Stomach (tissue), 4 donors: ENCODE results near the gene PDK3.

Source experiments
- EP300 ChIP-seq: sonication (generic); formaldehyde crosslinking; IDR thresholded peaks from one replicate; pipeline ENCODE4 v1.6.1; 2017; ENCODE audit warnings: antibody characterized with exemption
- POLR2A ChIP-seq, 4 donors: fragments of 450-650 bp; IDR thresholded peaks; one replicate each; pipeline ENCODE4 v1.6.1; 2016; ENCODE audit warnings: antibody characterized with exemption in 4 of 4, control low read depth in 2 of 4, mild to moderate bottlenecking in 1 of 4, moderate library complexity in 1 of 4
- TF ChIP-seq, protein P1 (sequence below), 7 experiments: fragments of 450-650 bp in 4 of 7; fragments of 200-600 bp in 3 of 7; sonication (generic) in 3 of 7; IDR thresholded peaks; one replicate each; pipeline ENCODE4 v1.5.1; 2016 to 2019; ENCODE audit warnings: antibody characterized with exemption in 7 of 7, control low read depth in 2 of 7, mild to moderate bottlenecking in 1 of 7

DNA sequence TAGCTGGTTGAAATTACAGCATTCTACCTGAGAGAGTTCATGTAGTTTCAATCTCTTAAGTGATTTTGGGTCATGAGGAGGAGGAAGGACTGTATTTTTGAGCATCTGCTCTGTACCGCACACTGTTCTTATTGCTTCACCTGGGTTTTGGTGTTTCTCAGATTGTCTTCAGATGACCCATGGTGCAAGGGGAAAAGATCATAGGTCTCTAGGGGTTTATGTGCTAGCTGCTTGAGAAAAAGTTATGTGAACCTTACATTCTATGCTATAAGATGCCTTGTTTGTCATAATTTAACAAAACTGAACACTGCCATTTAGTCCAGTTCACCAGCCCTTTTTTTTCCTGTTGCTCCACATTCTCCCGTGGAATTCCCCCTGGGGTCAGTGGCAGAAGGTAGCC, 60.4 kb downstream of the PDK3 start:
- TF ChIP-seq, protein P1, sequence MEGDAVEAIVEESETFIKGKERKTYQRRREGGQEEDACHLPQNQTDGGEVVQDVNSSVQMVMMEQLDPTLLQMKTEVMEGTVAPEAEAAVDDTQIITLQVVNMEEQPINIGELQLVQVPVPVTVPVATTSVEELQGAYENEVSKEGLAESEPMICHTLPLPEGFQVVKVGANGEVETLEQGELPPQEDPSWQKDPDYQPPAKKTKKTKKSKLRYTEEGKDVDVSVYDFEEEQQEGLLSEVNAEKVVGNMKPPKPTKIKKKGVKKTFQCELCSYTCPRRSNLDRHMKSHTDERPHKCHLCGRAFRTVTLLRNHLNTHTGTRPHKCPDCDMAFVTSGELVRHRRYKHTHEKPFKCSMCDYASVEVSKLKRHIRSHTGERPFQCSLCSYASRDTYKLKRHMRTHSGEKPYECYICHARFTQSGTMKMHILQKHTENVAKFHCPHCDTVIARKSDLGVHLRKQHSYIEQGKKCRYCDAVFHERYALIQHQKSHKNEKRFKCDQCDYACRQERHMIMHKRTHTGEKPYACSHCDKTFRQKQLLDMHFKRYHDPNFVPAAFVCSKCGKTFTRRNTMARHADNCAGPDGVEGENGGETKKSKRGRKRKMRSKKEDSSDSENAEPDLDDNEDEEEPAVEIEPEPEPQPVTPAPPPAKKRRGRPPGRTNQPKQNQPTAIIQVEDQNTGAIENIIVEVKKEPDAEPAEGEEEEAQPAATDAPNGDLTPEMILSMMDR (IDR thresholded peaks at IDR 0.05), result no peak
- TF ChIP-seq EP300 (no peak), POLR2A (IDR thresholded peaks at IDR 0.05) (no peak)
